Neural progenitor cell (in vitro differentiated cells): ENCODE data around the gene LINGO4.

Experiments
- CTCF ChIP-seq: fragments of 200-600 bp; sonication (generic); IDR thresholded peaks from 2 replicates; pipeline ENCODE4 v1.5.1; 2017; ENCODE audit warnings: antibody characterized with exemption, mild to moderate bottlenecking
- EZH2 ChIP-seq: fragments of 200-600 bp; sonication (generic); IDR thresholded peaks from 2 replicates; pipeline ENCODE4 v1.6.1; 2017; ENCODE audit warnings: antibody characterized with exemption, mild to moderate bottlenecking, moderate library complexity
- EZH2phosphoT487 ChIP-seq: fragments of 200-600 bp; sonication (generic); IDR thresholded peaks from 2 replicates; pipeline ENCODE4 v1.6.1; 2017; ENCODE audit warnings: antibody characterized with exemption

DNA sequence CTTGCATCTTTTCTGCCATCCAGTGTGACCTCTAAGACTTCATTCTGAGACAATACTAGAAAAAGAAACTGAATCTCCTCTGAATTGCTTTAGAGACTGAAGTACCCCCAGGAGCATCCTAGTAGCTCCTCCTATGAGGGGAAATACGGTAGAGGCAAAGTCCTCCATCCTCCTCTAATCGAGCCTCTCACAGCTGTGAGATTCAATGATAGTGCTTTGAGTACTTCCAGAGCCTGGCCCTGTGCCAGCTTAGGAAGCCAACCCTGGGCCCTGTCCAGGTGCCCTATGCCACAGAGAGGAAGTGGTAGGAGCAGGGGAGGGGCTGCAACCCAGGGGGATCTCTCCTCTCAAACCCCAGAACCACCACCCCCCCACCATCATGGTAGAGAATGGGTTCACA is 15.7 kb upstream of the LINGO4 start:
- no peak for TF ChIP-seq CTCF
- TF ChIP-seq EZH2, result no peak
- TF ChIP-seq EZH2phosphoT487, result no peak
